ENCODE measurements around the gene MX2.

Gene MX2

GRCh38 chr21:41318218-41318617, 43.6 kb upstream of the MX2 start:
- no peak for DNase-seq (ENCODE audit: low read depth)
- TF ChIP-seq CTCF (IDR thresholded peaks at IDR 0.05; ENCODE audit: insufficient read depth, low read depth, low read length, missing control alignments): no peak
- no peak overlapping the region for H3K4me3 ChIP-seq (ENCODE audit: low read length)

DNA sequence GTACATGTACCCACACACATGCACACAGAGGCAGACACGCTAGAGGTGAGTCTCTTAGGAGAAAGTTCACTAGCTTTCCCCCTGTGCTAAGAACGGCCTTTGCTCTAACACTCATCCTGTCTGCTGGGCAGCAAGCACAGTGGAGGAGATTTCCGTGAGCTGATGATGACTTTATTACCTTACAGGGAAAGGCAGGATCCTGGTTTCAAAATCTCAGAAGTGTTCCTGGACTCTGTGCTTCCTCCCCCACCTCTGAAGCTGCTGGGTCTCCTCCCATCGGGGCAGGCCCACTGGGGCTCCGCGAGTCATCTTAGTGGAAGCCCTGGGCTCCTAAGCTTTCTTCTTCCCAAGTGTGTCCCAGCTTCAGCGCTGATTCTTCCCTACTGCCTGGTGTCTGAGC, 42.6 kb upstream of the MX2 start:
- no peak for TF ChIP-seq CTCF (IDR thresholded peaks at IDR 0.05; ENCODE audit: insufficient read depth, low read depth, low read length, missing control alignments)
- DNase-seq (ENCODE audit: low read depth): no peak
- H3K4me3 ChIP-seq (ENCODE audit: low read length): no peak overlapping the region

DNA sequence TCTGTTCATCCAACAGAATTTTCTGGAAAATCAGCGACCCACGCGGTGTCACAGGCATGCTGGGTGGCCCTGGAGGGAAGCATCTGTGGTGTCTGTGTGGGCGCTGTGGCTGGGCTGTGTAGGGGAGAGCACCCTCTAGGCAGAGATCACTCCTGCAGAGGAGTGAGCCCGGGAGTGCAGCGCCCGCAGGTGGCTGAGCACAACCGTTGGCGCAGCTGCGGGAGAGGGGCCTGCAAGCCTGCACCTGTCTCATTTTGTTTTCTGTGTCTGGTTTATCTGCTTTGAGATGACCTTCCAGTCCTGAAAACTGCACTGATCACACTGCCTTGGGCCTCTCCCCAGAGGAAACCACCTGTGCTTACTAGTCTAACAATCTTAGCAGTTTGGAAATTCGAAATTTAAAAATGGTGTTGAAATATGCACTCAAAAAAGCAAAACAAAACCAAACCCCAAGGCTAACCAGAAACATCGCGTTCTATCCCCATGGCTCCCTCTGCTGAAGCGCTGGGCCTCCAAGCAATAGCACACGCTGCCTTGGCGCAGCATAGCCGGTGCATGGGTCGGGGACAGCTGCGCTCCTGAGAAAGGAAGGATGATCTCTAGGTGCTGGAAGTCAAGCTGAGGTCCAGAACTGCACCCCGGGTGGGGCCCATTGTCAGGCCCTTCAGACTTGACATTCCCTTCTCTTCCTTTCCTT, 40.5 kb upstream of the MX2 start:
- no peak for TF ChIP-seq CTCF (IDR thresholded peaks at IDR 0.05; ENCODE audit: insufficient read depth, low read depth, low read length, missing control alignments)
- DNase-seq (ENCODE audit: low read depth): no peak
- H3K4me3 ChIP-seq (ENCODE audit: low read length): no peak overlapping the region

GRCh38 chr21:41321908-41322495, 39.8 kb upstream of the MX2 start:
- no peak for TF ChIP-seq CTCF (IDR thresholded peaks at IDR 0.05; ENCODE audit: insufficient read depth, low read depth, low read length, missing control alignments)
- H3K4me3 ChIP-seq (ENCODE audit: low read length): no peak overlapping the region
- no peak for DNase-seq (ENCODE audit: low read depth)

GRCh38 chr21:41322496-41323382, 39.1 kb upstream of the MX2 start:
- no peak for TF ChIP-seq CTCF (IDR thresholded peaks at IDR 0.05; ENCODE audit: insufficient read depth, low read depth, low read length, missing control alignments)
- no peak overlapping the region for H3K4me3 ChIP-seq (ENCODE audit: low read length)
- no peak for DNase-seq (ENCODE audit: low read depth)

- no peak overlapping the region for H3K4me3 ChIP-seq (ENCODE audit: low read length)
- no peak for TF ChIP-seq CTCF (IDR thresholded peaks at IDR 0.05; ENCODE audit: insufficient read depth, low read depth, low read length, missing control alignments)
- no peak for DNase-seq (ENCODE audit: low read depth)
Observed at GRCh38 chr21:41325138-41325912, 36.5 kb upstream of the MX2 start.

Measured in epithelial cell of esophagus (primary cell).